T-cell (primary cell): Measurements from ENCODE around the gene OR2M5. TPM values are rescaled to one million over a fixed set of nuclear protein-coding genes. Genes with fewer than 3 reads are reported as not detected.

ENCODE experiments used
- ATAC-seq, 4 experiments: fragments of 200-7000 bp in 3 of 4; fragments of 150-1000 bp in 1 of 4; cut with Tn5 transposase; replicated peaks in 1 of 4; 1 replicate in 3 of 4; 2 replicates in 1 of 4; pipeline ENCODE4 v1.10.0; 2021; ENCODE audit warnings: moderate library complexity in 3 of 4, mild to moderate bottlenecking in 2 of 4, moderate number of reproducible peaks in 1 of 4
- CTCF ChIA-PET, 2 donors: fragments of 300-600 bp; sonication (Branson Sonifier 250); formaldehyde crosslinking; loops; one replicate each; lab custom pipeline; 2022; ENCODE audit warnings: antibody characterized with exemption in 2 of 2; lab: Charles Lee
- POLR2A ChIA-PET, 2 donors: fragments of 300-600 bp; sonication (Branson Sonifier 250); formaldehyde crosslinking; loops; one replicate each; lab custom pipeline; 2022; ENCODE audit warnings: antibody characterized with exemption in 2 of 2; lab: Charles Lee
- DNase-seq, 35 experiments: peaks; one replicate each; pipeline versions ENCODE4 v3.0.0 to v3.0.0-alpha.2; 2013 to 2023
- H3K27ac ChIP-seq: one replicate; pipeline ENCODE4 v1.5.1; 2013; ENCODE audit warnings: low read length
- H3K27me3 ChIP-seq, 2 experiments: replicated peaks in 1 of 2; 1 replicate in 1 of 2; 2 replicates in 1 of 2; pipeline versions ENCODE4 v1.6.1 to v1.7.0; 2013; ENCODE audit warnings: low read length in 1 of 2, mixed read lengths in 1 of 2; ENCODE audit not compliant: control insufficient read depth in 2 of 2, insufficient read depth in 2 of 2; ENCODE audit errors: extremely low read depth in 1 of 2
- H3K36me3 ChIP-seq, 2 donors: 1 replicate in 1 of 2; 2 replicates in 1 of 2; pipeline versions ENCODE4 v1.6.1 to v1.7.0; 2013; ENCODE audit warnings: low read length in 1 of 2; ENCODE audit not compliant: control insufficient read depth in 2 of 2, insufficient read depth in 1 of 2; ENCODE audit errors: extremely low read depth in 1 of 2
- H3K4me1 ChIP-seq, 2 experiments: 1 replicate in 1 of 2; 2 replicates in 1 of 2; pipeline versions ENCODE4 v1.6.1 to v1.7.0; 2013; ENCODE audit warnings: low read length in 2 of 2, mixed read lengths in 1 of 2; ENCODE audit not compliant: insufficient read depth in 2 of 2, control insufficient read depth in 1 of 2; ENCODE audit errors: extremely low read depth in 1 of 2
- H3K4me3 ChIP-seq, 2 donors: 1 replicate in 1 of 2; 2 replicates in 1 of 2; pipeline versions ENCODE4 v1.5.1 to v1.7.0; 2013; ENCODE audit warnings: mild to moderate bottlenecking in 2 of 2, low read length in 1 of 2, moderate library complexity in 1 of 2; ENCODE audit not compliant: control insufficient read depth in 1 of 2; ENCODE audit errors: extremely low read depth in 1 of 2
- H3K9me3 ChIP-seq: 2 replicates; pipeline ENCODE4 v1.7.0; 2013
- H3K27ac Mint-ChIP-seq, 2 donors: one replicate each; pipeline ENCODE4 v1.8.0; 2020 to 2021; ENCODE audit warnings: mild to moderate bottlenecking in 2 of 2, mixed read lengths in 2 of 2
- H3K27me3 Mint-ChIP-seq, 2 donors: one replicate each; pipeline ENCODE4 v1.8.0; 2021 to 2022; ENCODE audit warnings: mixed read lengths in 2 of 2
- H3K36me3 Mint-ChIP-seq: one replicate; pipeline ENCODE4 v1.8.0; 2021; ENCODE audit warnings: mixed read lengths
- H3K4me1 Mint-ChIP-seq, 3 donors: one replicate each; pipeline ENCODE4 v1.8.0; 2020 to 2022; ENCODE audit warnings: mixed read lengths in 3 of 3, mild to moderate bottlenecking in 1 of 3
- H3K4me3 Mint-ChIP-seq, 3 donors: one replicate each; pipeline ENCODE4 v1.8.0; 2020 to 2022; ENCODE audit warnings: mild to moderate bottlenecking in 3 of 3, mixed read lengths in 3 of 3, moderate library complexity in 3 of 3
- H3K9me3 Mint-ChIP-seq, 3 donors: one replicate each; pipeline ENCODE4 v1.8.0; 2020 to 2022; ENCODE audit warnings: mixed read lengths in 3 of 3
- WGBS: methylation state at CpG from one replicate; pipeline ENCODE4 v1.1.5; 2013; ENCODE audit warnings: missing lambda C conversion rate; ENCODE audit not compliant: insufficient coverage; 5-methylcytosine and 5-hydroxymethylcytosine counted together
- total RNA-seq, 35 experiments: library from RNA in 6 of 35; stranded (reverse) in 6 of 35; fragments of 120-200 nt in 1 of 35; gene quantifications; one replicate each; pipeline versions ENCODE4 v1.2.1 to v1.2.4 and lab custom pipeline; 2013 to 2026

OR2M5 gene
- total RNA-seq, 5 donors from 2014 or later (not counting 1 experiment from before 2014, with no cell fraction given) = not detected

- no peaks in the 10 kb centered on the region for H3K36me3 ChIP-seq
- H3K9me3 Mint-ChIP-seq = peaks cover 0 to 7% (median 2%) of the 10 kb centered on the region in 3 donors
- H3K27me3 ChIP-seq = no peaks in the 10 kb centered on the region
- no peaks in the 10 kb centered on the region for H3K36me3 Mint-ChIP-seq
- ATAC-seq (no peak), DNase-seq (no peak)
- no peaks in the 10 kb centered on the region for H3K4me1 ChIP-seq
- no peak overlapping the region for H3K4me3 Mint-ChIP-seq
- no peak overlapping the region for H3K27ac Mint-ChIP-seq
- no peak overlapping the region for H3K27ac ChIP-seq
- no peaks in the 10 kb centered on the region for H3K27me3 Mint-ChIP-seq
- ChIA-PET CTCF (no interaction called here), POLR2A (no interaction called here)
- H3K4me1 Mint-ChIP-seq = no peaks in the 10 kb centered on the region
- WGBS = 92% methylated on average over 12 of the region's 12 CpGs
- no peaks in the 10 kb centered on the region for H3K9me3 ChIP-seq
- no peak overlapping the region for H3K4me3 ChIP-seq
Measured at GRCh38 chr1:248164031-248164430, 19.1 kb downstream of the OR2M5 start.

DNA sequence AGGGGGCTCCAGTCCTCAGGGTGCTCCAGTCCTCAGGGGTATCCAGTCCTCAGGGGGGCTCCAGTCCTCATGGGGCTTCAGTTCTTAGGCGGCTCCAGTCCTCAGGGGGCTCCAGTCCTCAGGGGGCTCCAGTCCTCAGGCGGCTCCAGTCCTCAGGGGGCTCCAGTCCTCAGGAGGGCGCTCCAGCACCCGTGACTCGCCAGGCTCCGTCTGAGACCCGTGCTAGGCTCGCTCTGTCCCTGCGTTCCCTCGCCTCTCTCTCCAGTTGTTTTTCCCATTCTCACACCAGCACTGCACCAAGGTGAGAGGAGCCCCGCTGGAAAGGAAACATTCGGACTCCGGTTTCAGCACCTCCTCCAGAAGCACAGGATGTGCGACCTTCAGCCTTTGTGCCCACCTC is 20.2 kb downstream of the OR2M5 start:
- Mint-ChIP-seq H3K27me3 (no peaks in the 10 kb centered on the region), H3K4me3 (no peak overlapping the region), H3K9me3 (peaks cover 0 to 7% (median 0%) of the 10 kb centered on the region in 3 donors), H3K4me1 (no peaks in the 10 kb centered on the region), H3K27ac (no peak overlapping the region), H3K36me3 (no peaks in the 10 kb centered on the region)
- DNase-seq (no peak), ATAC-seq (no peak)
- H3K4me3 ChIP-seq = no peak overlapping the region
- H3K27ac ChIP-seq = no peak overlapping the region
- no peaks in the 10 kb centered on the region for H3K36me3 ChIP-seq
- no peaks in the 10 kb centered on the region for H3K9me3 ChIP-seq
- no peaks in the 10 kb centered on the region for H3K27me3 ChIP-seq
- WGBS = 92% methylated on average over 14 of the region's 14 CpGs
- H3K4me1 ChIP-seq = no peaks in the 10 kb centered on the region
- POLR2A ChIA-PET = no interaction called here
- CTCF ChIA-PET = no interaction called here

GRCh38 chr1:248174521-248174920 is 29.6 kb downstream of the OR2M5 start, which contains the start of gene OR2M2:
Gene OR2M2, plus strand, starts transcription at chr1:248174821. Its CDS starts 5,165 bp downstream, at chr1:248179986.
- H3K4me3 ChIP-seq = no peak within 1 kb of the TSS
- H3K27ac Mint-ChIP-seq = no peak within 1 kb of the TSS
- H3K4me3 Mint-ChIP-seq = no peak within 1 kb of the TSS
- no peaks in the 10 kb centered on the region for H3K9me3 ChIP-seq
- no peaks in the 10 kb centered on the region for H3K36me3 Mint-ChIP-seq
- H3K27me3 ChIP-seq = no peaks in the 10 kb centered on the region
- ATAC-seq (no peak), DNase-seq (no peak)
- H3K36me3 ChIP-seq = no peaks in the 10 kb centered on the region
- peaks cover 0 to 10% (median 2%) of the 10 kb centered on the region in 3 donors for H3K9me3 Mint-ChIP-seq
- H3K4me1 Mint-ChIP-seq = no peaks in the 10 kb centered on the region
- H3K27me3 Mint-ChIP-seq = no peaks in the 10 kb centered on the region
- no peaks in the 10 kb centered on the region for H3K4me1 ChIP-seq
- CTCF ChIA-PET = interaction anchor here in 1 of 2 donors (0.7 kb wide), 1 partner anchor 166 kb away, joined by 4 read pairs; no protein-coding TSS in a partner anchor
- no peak within 1 kb of the TSS for H3K27ac ChIP-seq
- POLR2A ChIA-PET = no interaction called here

DNA sequence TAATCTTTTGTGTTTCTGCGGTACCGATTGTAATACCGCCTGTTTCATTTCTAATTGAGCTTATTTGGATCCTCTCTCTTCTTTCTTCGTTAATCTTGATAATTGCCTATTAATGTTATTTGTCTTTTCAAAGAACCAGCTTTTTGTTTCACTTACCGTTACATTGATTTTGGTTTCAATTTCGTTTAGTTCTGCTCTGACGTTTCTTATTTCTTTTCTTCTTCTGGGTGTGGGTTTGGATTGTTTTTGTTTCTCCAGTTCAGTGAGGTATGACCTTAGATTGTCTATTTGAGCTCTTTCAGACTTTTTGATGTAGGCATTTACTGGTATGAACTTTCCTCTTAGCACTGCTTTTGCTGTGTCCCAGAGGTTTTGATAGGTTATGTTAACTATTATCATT is 39.0 kb downstream of the OR2M5 start:
- Mint-ChIP-seq H3K4me3 (no peak overlapping the region), H3K9me3 (peaks cover 8 to 15% (median 15%) of the 10 kb centered on the region in 3 donors), H3K36me3 (no peaks in the 10 kb centered on the region), H3K27ac (no peak overlapping the region), H3K27me3 (peaks cover 6 to 7% of the 10 kb centered on the region in 2 donors), H3K4me1 (no peaks in the 10 kb centered on the region)
- WGBS = no CpG with 5 or more reads among the region's 7 CpGs
- no peaks in the 10 kb centered on the region for H3K9me3 ChIP-seq
- H3K4me1 ChIP-seq = no peaks in the 10 kb centered on the region
- DNase-seq (no peak), ATAC-seq (no peak)
- H3K36me3 ChIP-seq = no peaks in the 10 kb centered on the region
- no peak overlapping the region for H3K4me3 ChIP-seq
- H3K27me3 ChIP-seq = peaks cover 0 to 10% of the 10 kb centered on the region in 2 experiments
- H3K27ac ChIP-seq = no peak overlapping the region
- CTCF ChIA-PET = no interaction called here
- POLR2A ChIA-PET = no interaction called here

- H3K36me3 Mint-ChIP-seq = no peaks in the 10 kb centered on the region
- ATAC-seq = no peak
- H3K9me3 ChIP-seq = no peaks in the 10 kb centered on the region
- no peak overlapping the region for H3K27ac Mint-ChIP-seq
- no peak overlapping the region for H3K27ac ChIP-seq
- DNase-seq = no peak
- peaks cover 0 to 16% of the 10 kb centered on the region in 2 experiments for H3K27me3 ChIP-seq
- no peaks in the 10 kb centered on the region for H3K4me1 ChIP-seq
- ChIA-PET CTCF (no interaction called here), POLR2A (no interaction called here)
- H3K36me3 ChIP-seq = no peaks in the 10 kb centered on the region
- no peaks in the 10 kb centered on the region for H3K4me1 Mint-ChIP-seq
- H3K4me3 ChIP-seq = no peak overlapping the region
- peaks cover 6 to 7% of the 10 kb centered on the region in 2 donors for H3K27me3 Mint-ChIP-seq
- H3K4me3 Mint-ChIP-seq = no peak overlapping the region
- peaks cover 4 to 24% (median 20%) of the 10 kb centered on the region in 3 donors for H3K9me3 Mint-ChIP-seq
- 33% methylated on average over 2 of the region's 3 CpGs for WGBS
Measured at GRCh38 chr1:248187363-248187762, 42.4 kb downstream of the OR2M5 start.

DNA sequence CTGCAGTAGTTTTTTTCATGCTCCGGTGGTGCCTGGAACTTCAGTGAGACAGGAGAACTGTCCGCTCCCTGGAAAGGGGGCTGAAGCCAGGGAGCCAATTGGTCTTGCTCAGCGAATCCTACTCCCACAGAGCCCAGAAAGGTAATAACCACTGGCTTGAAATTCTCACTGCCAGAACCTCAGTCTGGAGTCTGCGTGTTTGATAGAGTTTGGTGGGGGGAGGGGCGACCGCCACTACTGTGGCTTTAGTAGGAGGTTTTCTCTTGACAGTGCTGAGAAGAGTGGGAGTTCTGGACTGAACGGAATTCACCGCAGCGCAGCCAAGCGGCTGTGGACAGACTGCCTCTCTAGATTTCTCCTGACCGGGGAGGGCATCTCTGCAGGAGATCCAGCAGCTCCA is 44.1 kb downstream of the OR2M5 start:
- no peak for ATAC-seq
- no peaks in the 10 kb centered on the region for H3K4me1 Mint-ChIP-seq
- DNase-seq = no peak
- CTCF ChIA-PET = no interaction called here
- Histone ChIP-seq H3K9me3 (no peaks in the 10 kb centered on the region), H3K4me1 (no peaks in the 10 kb centered on the region), H3K27me3 (peaks cover 0 to 16% of the 10 kb centered on the region in 2 experiments), H3K4me3 (no peak overlapping the region), H3K36me3 (no peaks in the 10 kb centered on the region), H3K27ac (no peak overlapping the region)
- POLR2A ChIA-PET = no interaction called here
- no peak overlapping the region for H3K4me3 Mint-ChIP-seq
- no peak overlapping the region for H3K27ac Mint-ChIP-seq
- peaks cover 6 to 7% of the 10 kb centered on the region in 2 donors for H3K27me3 Mint-ChIP-seq
- H3K36me3 Mint-ChIP-seq = no peaks in the 10 kb centered on the region
- H3K9me3 Mint-ChIP-seq = peaks cover 5 to 18% (median 9%) of the 10 kb centered on the region in 3 donors
- WGBS = 69% methylated on average over 8 of the region's 11 CpGs

- Histone ChIP-seq H3K9me3 (no peaks in the 10 kb centered on the region), H3K4me1 (no peaks in the 10 kb centered on the region), H3K27ac (no peak overlapping the region), H3K36me3 (no peaks in the 10 kb centered on the region), H3K27me3 (peaks cover 0 to 5% of the 10 kb centered on the region in 2 experiments), H3K4me3 (no peak overlapping the region)
- no peak overlapping the region for H3K27ac Mint-ChIP-seq
- H3K27me3 Mint-ChIP-seq = no peaks in the 10 kb centered on the region
- no peak overlapping the region for H3K4me3 Mint-ChIP-seq
- H3K36me3 Mint-ChIP-seq = no peaks in the 10 kb centered on the region
- POLR2A ChIA-PET = no interaction called here
- CTCF ChIA-PET = no interaction called here
- WGBS = 40% methylated on average over 1 of the region's 1 CpG
- ATAC-seq = no peak
- no peak for DNase-seq
- peaks cover 10 to 19% (median 14%) of the 10 kb centered on the region in 3 donors for H3K9me3 Mint-ChIP-seq
- no peaks in the 10 kb centered on the region for H3K4me1 Mint-ChIP-seq
Measured at GRCh38 chr1:248194117-248194516, 49.2 kb downstream of the OR2M5 start.
